H9 (cell line): ENCODE data around the gene ANKRD13B. TPM values are rescaled to one million over a fixed set of nuclear protein-coding genes. Genes with fewer than 3 reads are reported as not detected.

Experiments
- DNase-seq: peaks from one replicate; pipeline ENCODE4 v3.0.0-alpha.2; 2017
- H2AFZ ChIP-seq: one replicate; pipeline ENCODE4 v1.6.1; 2013; ENCODE audit warnings: mild to moderate bottlenecking, low read length, control low read depth, moderate library complexity
- H2AK5ac ChIP-seq: 2 replicates; pipeline ENCODE4 v1.6.1; 2013; ENCODE audit warnings: low read length, control low read depth, mixed read lengths; ENCODE audit not compliant: insufficient read length
- H2BK120ac ChIP-seq: one replicate; pipeline ENCODE4 v1.6.1; 2013; ENCODE audit warnings: low read depth, mild to moderate bottlenecking, low read length, control low read depth, inconsistent platforms; ENCODE audit not compliant: poor library complexity, severe bottlenecking
- H2BK12ac ChIP-seq: 2 replicates; pipeline ENCODE4 v1.6.1; 2013; ENCODE audit warnings: low read length, control low read depth, mixed read lengths, low read depth; ENCODE audit not compliant: insufficient read length
- H2BK15ac ChIP-seq: 2 replicates; pipeline ENCODE4 v1.6.1; 2013; ENCODE audit warnings: low read depth, low read length, control low read depth
- H2BK20ac ChIP-seq: one replicate; pipeline ENCODE4 v1.6.1; 2013; ENCODE audit warnings: low read depth, mild to moderate bottlenecking, low read length, control low read depth, inconsistent platforms; ENCODE audit not compliant: poor library complexity, severe bottlenecking
- H2BK5ac ChIP-seq: 2 replicates; pipeline ENCODE4 v1.6.1; 2013; ENCODE audit warnings: low read length, control low read depth, mixed read lengths; ENCODE audit not compliant: insufficient read length
- H3K14ac ChIP-seq: 2 replicates; pipeline ENCODE4 v1.6.1; 2013; ENCODE audit warnings: low read length, control low read depth; ENCODE audit not compliant: insufficient read depth
- H3K18ac ChIP-seq: 2 replicates; pipeline ENCODE4 v1.6.1; 2013; ENCODE audit warnings: low read depth, mild to moderate bottlenecking, mixed read lengths, low read length, control low read depth; ENCODE audit not compliant: insufficient read length
- H3K23ac ChIP-seq: 2 replicates; pipeline ENCODE4 v1.6.1; 2013; ENCODE audit warnings: low read length, control low read depth, mixed read lengths, low read depth; ENCODE audit not compliant: insufficient read length
- H3K23me2 ChIP-seq: 2 replicates; pipeline ENCODE4 v1.6.1; 2013; ENCODE audit warnings: low read depth, mild to moderate bottlenecking, mixed read lengths, low read length, control low read depth; ENCODE audit not compliant: insufficient read length, poor library complexity, severe bottlenecking
- H3K27ac ChIP-seq: 2 replicates; pipeline ENCODE4 v1.5.1; 2013; ENCODE audit warnings: low read length, control low read depth, mixed read lengths, low read depth; ENCODE audit not compliant: insufficient read length
- H3K27me3 ChIP-seq: 2 replicates; pipeline ENCODE4 v1.6.1; 2013; ENCODE audit warnings: low read length, control low read depth, inconsistent platforms; ENCODE audit not compliant: insufficient read depth
- H3K4ac ChIP-seq: 2 replicates; pipeline ENCODE4 v1.6.1; 2013; ENCODE audit warnings: low read depth, mild to moderate bottlenecking, control low read depth, inconsistent platforms, low read length, moderate library complexity
- H3K4me1 ChIP-seq: 2 replicates; pipeline ENCODE4 v1.6.1; 2013; ENCODE audit warnings: low read length, control low read depth, inconsistent platforms; ENCODE audit not compliant: insufficient read depth
- H3K4me2 ChIP-seq: 2 replicates; pipeline ENCODE4 v1.6.1; 2013; ENCODE audit warnings: low read length, control low read depth, mixed read lengths; ENCODE audit not compliant: insufficient read length, insufficient read depth
- H3K56ac ChIP-seq: 2 replicates; pipeline ENCODE4 v1.6.1; 2013; ENCODE audit warnings: low read depth, mild to moderate bottlenecking, mixed read lengths, low read length, control low read depth; ENCODE audit not compliant: insufficient read length
- H3K79me1 ChIP-seq: 2 replicates; pipeline ENCODE4 v1.6.1; 2013; ENCODE audit warnings: low read depth, mild to moderate bottlenecking, moderate library complexity, low read length, control low read depth, inconsistent platforms; ENCODE audit not compliant: insufficient read depth, poor library complexity, severe bottlenecking
- H3K79me2 ChIP-seq: 2 replicates; pipeline ENCODE4 v1.6.1; 2013; ENCODE audit warnings: low read length, control low read depth, inconsistent platforms; ENCODE audit not compliant: insufficient read depth
- H3K9ac ChIP-seq: 2 replicates; pipeline ENCODE4 v1.6.1; 2013; ENCODE audit warnings: low read length, control low read depth, mixed read lengths; ENCODE audit not compliant: insufficient read length; ENCODE audit errors: extremely low read depth
- H3K9me3 ChIP-seq: one replicate; pipeline ENCODE4 v1.6.1; 2013; ENCODE audit warnings: low read depth, low read length, inconsistent platforms; ENCODE audit not compliant: control insufficient read depth
- H3T11ph ChIP-seq: one replicate; pipeline ENCODE4 v1.6.1; 2013; ENCODE audit warnings: mild to moderate bottlenecking, low read length, control low read depth, inconsistent platforms
- H4K20me1 ChIP-seq: one replicate; pipeline ENCODE4 v1.6.1; 2013; ENCODE audit not compliant: control insufficient read depth, insufficient read length, insufficient read depth
- H4K5ac ChIP-seq: 2 replicates; pipeline ENCODE4 v1.6.1; 2013; ENCODE audit warnings: low read depth, mild to moderate bottlenecking, mixed read lengths, low read length, control low read depth; ENCODE audit not compliant: insufficient read length
- H4K8ac ChIP-seq: replicated peaks from 2 replicates; pipeline ENCODE4 v1.6.1; 2013; ENCODE audit warnings: low read length, control low read depth, mixed read lengths, low read depth; ENCODE audit not compliant: insufficient read length
- H4K91ac ChIP-seq: 2 replicates; pipeline ENCODE4 v1.6.1; 2013; ENCODE audit warnings: low read depth, mild to moderate bottlenecking, moderate library complexity, mixed read lengths, low read length, control low read depth; ENCODE audit not compliant: insufficient read length
- H3K27ac Mint-ChIP-seq, 3 experiments: 2 replicates in 2 of 3; 3 replicates in 1 of 3; pipeline ENCODE4 v1.8.0; 2020 to 2021; ENCODE audit warnings: mixed read lengths in 3 of 3, mild to moderate bottlenecking in 1 of 3, moderate library complexity in 1 of 3
- H3K27me3 Mint-ChIP-seq: 2 replicates; pipeline ENCODE4 v1.8.0; 2021; ENCODE audit warnings: low read depth, mild to moderate bottlenecking, moderate library complexity, mixed read lengths
- H3K36me3 Mint-ChIP-seq, 3 experiments: 2 replicates in 2 of 3; 3 replicates in 1 of 3; pipeline ENCODE4 v1.8.0; 2020 to 2021; ENCODE audit warnings: low read depth in 3 of 3, mixed read lengths in 3 of 3; ENCODE audit not compliant: insufficient read depth in 1 of 3
- H3K4me1 Mint-ChIP-seq, 2 experiments: 2 replicates each; pipeline ENCODE4 v1.8.0; 2020; ENCODE audit warnings: mixed read lengths in 2 of 2
- H3K4me3 Mint-ChIP-seq, 2 experiments: 2 replicates in 1 of 2; 3 replicates in 1 of 2; pipeline ENCODE4 v1.8.0; 2020 to 2021; ENCODE audit warnings: mild to moderate bottlenecking in 2 of 2, mixed read lengths in 2 of 2, moderate library complexity in 1 of 2
- H3K9me3 Mint-ChIP-seq, 2 experiments: 2 replicates in 1 of 2; 3 replicates in 1 of 2; pipeline ENCODE4 v1.8.0; 2020; ENCODE audit warnings: mild to moderate bottlenecking in 2 of 2, mixed read lengths in 2 of 2, moderate library complexity in 1 of 2
- total RNA-seq: library from RNA; stranded (reverse); gene quantifications from 2 replicates; pipeline ENCODE4 v1.2.1, GENCODE V29; 2021
- TF ChIP-seq, protein P1 (sequence below): fragments of 200-600 bp; sonication (generic); conservative IDR thresholded peaks from 3 replicates; pipeline ENCODE4 v1.8.0; 2021; ENCODE audit warnings: antibody characterized with exemption, mild to moderate bottlenecking

Gene ANKRD13B
- total RNA-seq, 1 experiment from 2014 or later = 24.2 TPM

GRCh38 chr17:29652976-29653375 is 60.0 kb downstream of the ANKRD13B start:
- Mint-ChIP-seq H3K27me3 (no peaks in the 10 kb centered on the region), H3K4me1 (no peaks in the 10 kb centered on the region), H3K4me3 (no peak overlapping the region), H3K9me3 (no peaks in the 10 kb centered on the region), H3K36me3 (peaks cover 0 to 1% (median 0%) of the 10 kb centered on the region in 3 experiments; a peak in 1 of 7 replicates), H3K27ac (no peak overlapping the region)
- Histone ChIP-seq H2BK12ac (no peak overlapping the region), H3K4me2 (no peak overlapping the region), H3K27me3 (no peaks in the 10 kb centered on the region), H2AFZ (no peak overlapping the region), H2AK5ac (no peak overlapping the region), H3K23me2 (no peaks in the 10 kb centered on the region), H3K4me1 (no peaks in the 10 kb centered on the region), H3K23ac (no peak overlapping the region), H3K9ac (no peak overlapping the region), H4K5ac (no peak overlapping the region), H3K79me1 (no peaks in the 10 kb centered on the region), H2BK120ac (no peak overlapping the region), H4K8ac (no peak overlapping the region), H2BK20ac (no peak overlapping the region), H3K56ac (no peak overlapping the region), H3K79me2 (no peaks in the 10 kb centered on the region), H2BK5ac (no peak overlapping the region), H2BK15ac (no peak overlapping the region), H3K4ac (no peak overlapping the region), H3K14ac (no peak overlapping the region), H3K18ac (no peak overlapping the region), H3K27ac (no peak overlapping the region), H3T11ph (no peak overlapping the region), H3K9me3 (no peaks in the 10 kb centered on the region), H4K91ac (no peak overlapping the region), H4K20me1 (no peaks in the 10 kb centered on the region)
- DNase-seq = no peak
- TF ChIP-seq, protein P1, sequence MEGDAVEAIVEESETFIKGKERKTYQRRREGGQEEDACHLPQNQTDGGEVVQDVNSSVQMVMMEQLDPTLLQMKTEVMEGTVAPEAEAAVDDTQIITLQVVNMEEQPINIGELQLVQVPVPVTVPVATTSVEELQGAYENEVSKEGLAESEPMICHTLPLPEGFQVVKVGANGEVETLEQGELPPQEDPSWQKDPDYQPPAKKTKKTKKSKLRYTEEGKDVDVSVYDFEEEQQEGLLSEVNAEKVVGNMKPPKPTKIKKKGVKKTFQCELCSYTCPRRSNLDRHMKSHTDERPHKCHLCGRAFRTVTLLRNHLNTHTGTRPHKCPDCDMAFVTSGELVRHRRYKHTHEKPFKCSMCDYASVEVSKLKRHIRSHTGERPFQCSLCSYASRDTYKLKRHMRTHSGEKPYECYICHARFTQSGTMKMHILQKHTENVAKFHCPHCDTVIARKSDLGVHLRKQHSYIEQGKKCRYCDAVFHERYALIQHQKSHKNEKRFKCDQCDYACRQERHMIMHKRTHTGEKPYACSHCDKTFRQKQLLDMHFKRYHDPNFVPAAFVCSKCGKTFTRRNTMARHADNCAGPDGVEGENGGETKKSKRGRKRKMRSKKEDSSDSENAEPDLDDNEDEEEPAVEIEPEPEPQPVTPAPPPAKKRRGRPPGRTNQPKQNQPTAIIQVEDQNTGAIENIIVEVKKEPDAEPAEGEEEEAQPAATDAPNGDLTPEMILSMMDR = no peak
